Transverse colon (tissue), 4 donors: Measurements from ENCODE around the gene CD300A. TPM values are rescaled to one million over a fixed set of nuclear protein-coding genes. Genes with fewer than 3 reads are reported as not detected.

Experiments used
- DNase-seq: peaks from one replicate; pipeline ENCODE4 v3.0.0-alpha.2; 2019
- H3K27ac ChIP-seq, 4 donors: fragments of 200-600 bp; sonication (generic); 2 replicates each; pipeline ENCODE4 v1.5.1; 2016 to 2018; ENCODE audit warnings: inconsistent platforms in 4 of 4
- H3K27me3 ChIP-seq: fragments of 200-600 bp; sonication (generic); 2 replicates; pipeline ENCODE4 v1.5.1; 2017; ENCODE audit warnings: inconsistent platforms
- H3K36me3 ChIP-seq, 4 donors: fragments of 200-600 bp; sonication (generic); 2 replicates each; pipeline ENCODE4 v1.5.1; 2017 to 2019; ENCODE audit warnings: inconsistent platforms in 4 of 4
- H3K4me1 ChIP-seq, 4 donors: fragments of 200-600 bp; sonication (generic); 2 replicates each; pipeline ENCODE4 v1.5.1; 2017 to 2020; ENCODE audit warnings: inconsistent platforms in 4 of 4
- H3K4me3 ChIP-seq, 4 donors: fragments of 200-600 bp; sonication (generic); 1 replicate in 1 of 4; 2 replicates in 3 of 4; pipeline versions ENCODE4 v1.5.1 to v1.6.1; 2017 to 2019; ENCODE audit warnings: inconsistent platforms in 4 of 4
- H3K9me3 ChIP-seq, 2 donors: fragments of 200-600 bp; sonication (generic); 2 replicates each; pipeline ENCODE4 v1.5.1; 2017 to 2019; ENCODE audit warnings: inconsistent platforms in 2 of 2
- CTCF ChIP-seq, 5 experiments: fragments of 200-600 bp in 3 of 5; fragments of 450-650 bp in 2 of 5; sonication (generic) in 3 of 5; IDR thresholded peaks; 1 replicate in 2 of 5; 2 replicates in 3 of 5; pipeline ENCODE4 v1.5.1; 2016 to 2017; ENCODE audit warnings: antibody characterized with exemption in 5 of 5, inconsistent platforms in 3 of 5, mild to moderate bottlenecking in 2 of 5, moderate library complexity in 1 of 5
- EP300 ChIP-seq: sonication (generic); formaldehyde crosslinking; IDR thresholded peaks from one replicate; pipeline ENCODE4 v1.6.1; 2017; ENCODE audit warnings: antibody characterized with exemption, low read depth
- POLR2A ChIP-seq: fragments of 450-650 bp; IDR thresholded peaks from one replicate; pipeline ENCODE4 v1.6.1; 2016; ENCODE audit warnings: antibody characterized with exemption, mild to moderate bottlenecking, moderate library complexity
- POLR2AphosphoS5 ChIP-seq, 3 donors: sonication (generic); formaldehyde crosslinking; IDR thresholded peaks; one replicate each; pipeline ENCODE4 v1.6.1; 2016; ENCODE audit warnings: antibody characterized with exemption in 3 of 3
- WGBS, 2 donors: methylation state at CpG; one replicate each; pipeline ENCODE4 v1.1.5; 2018; ENCODE audit warnings: low coverage in 1 of 2; 5-methylcytosine and 5-hydroxymethylcytosine counted together
- in situ Hi-C, 4 donors: fragments of 200-750 bp; cut with MboI; loops; one replicate each; pipeline versions ENCODE4 v1.15.0 to v1.15.1; 2017; ENCODE audit warnings: low sequenced_read_pairs in 3 of 4, low pct_ligation_motif_present in 1 of 4, low pct_unique_long_range_greater_than_20kb in 1 of 4
- intact Hi-C: fragments of 100-400 bp; cut with DNase I; formaldehyde crosslinking; loops from one replicate; pipeline ENCODE4 v1.15.1; 2023; ENCODE audit warnings: low total_unique reads
- total RNA-seq, 4 donors: library from RNA; depleted of rRNA; stranded (reverse); fragments of >200 nt; gene quantifications; one replicate each; pipeline ENCODE4 v1.1.0, GENCODE V29; 2016

Gene CD300A
- total RNA-seq, 4 donors from 2014 or later = 3.1 to 5.1 TPM; not detected in 2

GRCh38 chr17:74432424-74432690 lies 34.1 kb upstream of the CD300A start:
- in situ Hi-C loops = no loop called here
- Histone ChIP-seq H3K4me3 (peak overlapping the region; percentile 58 to 77 (median 63)), H3K36me3 (no peaks in the 10 kb centered on the region), H3K27me3 (no peaks in the 10 kb centered on the region), H3K9me3 (peaks cover 0 to under 1% of the 10 kb centered on the region in 2 donors), H3K4me1 (peaks cover 16 to 83% (median 57%) of the 10 kb centered on the region in 4 donors), H3K27ac (peak overlapping the region; percentile 92 to 96 (median 95))
- no peak for DNase-seq
- 40% methylated on average over 1 of the region's 33 CpGs; no CpG with 5 or more reads in 1 of the 2 donors for WGBS, 2 donors
- intact Hi-C loops = loop anchor here (10.0 kb wide), 1 partner anchor 1332 kb away; the partner anchor contains the start of gene GALK1
- TF ChIP-seq POLR2AphosphoS5 (IDR thresholded peaks at IDR 0.05) (no peak), POLR2A (no peak), EP300 (no peak)

GRCh38 chr17:74432766-74433391 lies 33.6 kb upstream of the CD300A start:
- H3K4me1 ChIP-seq = peaks cover 11 to 79% (median 52%) of the 10 kb centered on the region in 4 donors
- H3K27me3 ChIP-seq = no peaks in the 10 kb centered on the region
- H3K9me3 ChIP-seq = peaks cover 0 to 6% of the 10 kb centered on the region in 2 donors
- H3K27ac ChIP-seq = peak overlapping the region; percentile 92 to 96 (median 95)
- no peaks in the 10 kb centered on the region for H3K36me3 ChIP-seq
- WGBS, 2 donors = 23% methylated on average over 21 of the region's 23 CpGs; no CpG with 5 or more reads in 1 of the 2 donors
- TF ChIP-seq CTCF (IDR thresholded peaks at IDR 0.05) (no peak), POLR2AphosphoS5 (IDR thresholded peaks at IDR 0.05) (no peak)
- DNase-seq = no peak
- H3K4me3 ChIP-seq = peak overlapping the region; percentile 58 to 77 (median 63)
- in situ Hi-C loops (no loop called here), intact Hi-C loops (loop anchor here (10.0 kb wide), 1 partner anchor 1332 kb away; the partner anchor contains the start of gene GALK1)

- H3K36me3 ChIP-seq = no peaks in the 10 kb centered on the region
- H3K9me3 ChIP-seq = peaks cover 0 to 7% of the 10 kb centered on the region in 2 donors
- in situ Hi-C loops = no loop called here
- intact Hi-C loops = loop anchor here (10.0 kb wide), 1 partner anchor 1331 kb away; the partner anchor contains the start of gene GALK1
- TF ChIP-seq CTCF (IDR thresholded peaks at IDR 0.05) = no peak
- TF ChIP-seq POLR2AphosphoS5 (IDR thresholded peaks at IDR 0.05) = no peak
- no peak for TF ChIP-seq POLR2A
- TF ChIP-seq EP300 = no peak
- H3K4me1 ChIP-seq = peaks cover 9 to 72% (median 46%) of the 10 kb centered on the region in 4 donors
- DNase-seq = no peak
- H3K27me3 ChIP-seq = no peaks in the 10 kb centered on the region
- peak overlapping the region; percentile 4 to 96 (median 93) for H3K27ac ChIP-seq
- peak overlapping the region in 3 of 4 donors; percentile 58 to 77 (median 65) for H3K4me3 ChIP-seq
- WGBS, 2 donors = 65 to 80% methylated on average over 1 to 15 of the region's 17 CpGs
These were observed 32.9 kb upstream of the CD300A start for GRCh38 chr17:74433421-74434121.

GRCh38 chr17:74435775-74436359 lies 30.6 kb upstream of the CD300A start:
- TF ChIP-seq POLR2A (no peak), CTCF (IDR thresholded peaks at IDR 0.05) (no peak), EP300 (no peak), POLR2AphosphoS5 (IDR thresholded peaks at IDR 0.05) (no peak)
- in situ Hi-C loops (no loop called here), intact Hi-C loops (loop anchor here (10.0 kb wide), 1 partner anchor 1329 kb away; the partner anchor contains the start of gene GALK1)
- WGBS, 2 donors = 73 to 74% methylated on average over 4 to 5 of the region's 5 CpGs
- H3K36me3 ChIP-seq = peaks cover 0 to 5% (median 0%) of the 10 kb centered on the region in 4 donors
- DNase-seq = no peak
- peak overlapping the region; percentile 62 to 79 (median 64) for H3K27ac ChIP-seq
- H3K4me1 ChIP-seq = peaks cover 0 to 53% (median 33%) of the 10 kb centered on the region in 4 donors
- H3K9me3 ChIP-seq = peaks cover 0 to 7% of the 10 kb centered on the region in 2 donors
- no peak overlapping the region for H3K4me3 ChIP-seq
- no peaks in the 10 kb centered on the region for H3K27me3 ChIP-seq
